ENCODE data around the gene SYS1. TPM values are rescaled to one million over a fixed set of nuclear protein-coding genes. Genes with fewer than 3 reads are reported as not detected.

SYS1 gene
- total and polyA plus RNA-seq, 2 of the 8 experiments (the other 6 are each of a cell fraction or from before 2014, with no cell fraction given), result 19.6 to 50.8 TPM

DNA sequence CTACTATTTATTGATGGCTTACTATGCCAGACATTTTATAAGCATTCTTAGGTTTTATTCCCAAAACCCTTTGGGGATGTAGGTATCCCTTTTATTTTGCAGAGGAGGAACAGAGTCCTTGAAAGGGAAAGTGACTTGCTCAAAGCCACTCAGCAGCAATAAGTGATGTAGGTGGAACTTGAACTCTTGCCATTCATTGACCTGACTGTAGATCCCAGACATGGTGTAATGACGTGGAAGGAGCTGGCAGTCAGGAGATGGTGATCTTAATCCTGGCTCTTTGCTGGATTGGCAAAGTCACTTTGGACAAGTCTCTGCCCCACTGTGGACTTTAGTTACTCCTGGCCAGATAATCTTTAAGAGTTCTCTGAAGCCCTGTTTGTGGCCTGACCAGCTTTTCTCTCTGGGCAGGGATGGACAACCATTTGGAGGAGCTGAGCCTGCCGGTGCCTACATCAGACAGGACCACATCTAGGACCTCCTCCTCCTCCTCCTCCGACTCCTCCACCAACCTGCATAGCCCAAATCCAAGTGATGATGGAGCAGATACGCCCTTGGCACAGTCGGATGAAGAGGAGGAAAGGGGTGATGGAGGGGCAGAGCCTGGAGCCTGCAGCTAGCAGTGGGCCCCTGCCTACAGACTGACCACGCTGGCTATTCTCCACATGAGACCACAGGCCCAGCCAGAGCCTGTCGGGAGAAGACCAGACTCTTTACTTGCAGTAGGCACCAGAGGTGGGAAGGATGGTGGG lies 46.7 kb downstream of the SYS1 start (continued):
- no peak for TF ChIP-seq NRF1 (IDR thresholded peaks at IDR 0.05; ENCODE audit: low read depth, low read length)
- TF ChIP-seq, protein P1, sequence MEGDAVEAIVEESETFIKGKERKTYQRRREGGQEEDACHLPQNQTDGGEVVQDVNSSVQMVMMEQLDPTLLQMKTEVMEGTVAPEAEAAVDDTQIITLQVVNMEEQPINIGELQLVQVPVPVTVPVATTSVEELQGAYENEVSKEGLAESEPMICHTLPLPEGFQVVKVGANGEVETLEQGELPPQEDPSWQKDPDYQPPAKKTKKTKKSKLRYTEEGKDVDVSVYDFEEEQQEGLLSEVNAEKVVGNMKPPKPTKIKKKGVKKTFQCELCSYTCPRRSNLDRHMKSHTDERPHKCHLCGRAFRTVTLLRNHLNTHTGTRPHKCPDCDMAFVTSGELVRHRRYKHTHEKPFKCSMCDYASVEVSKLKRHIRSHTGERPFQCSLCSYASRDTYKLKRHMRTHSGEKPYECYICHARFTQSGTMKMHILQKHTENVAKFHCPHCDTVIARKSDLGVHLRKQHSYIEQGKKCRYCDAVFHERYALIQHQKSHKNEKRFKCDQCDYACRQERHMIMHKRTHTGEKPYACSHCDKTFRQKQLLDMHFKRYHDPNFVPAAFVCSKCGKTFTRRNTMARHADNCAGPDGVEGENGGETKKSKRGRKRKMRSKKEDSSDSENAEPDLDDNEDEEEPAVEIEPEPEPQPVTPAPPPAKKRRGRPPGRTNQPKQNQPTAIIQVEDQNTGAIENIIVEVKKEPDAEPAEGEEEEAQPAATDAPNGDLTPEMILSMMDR (IDR thresholded peaks at IDR 0.05; ENCODE audit: control extremely low read depth in 1 of 3, insufficient read depth in 1 of 3, low read depth in 1 of 3, low read length in 3 of 3), result no peak
- TF ChIP-seq RAD21 (IDR thresholded peaks at IDR 0.05 in 1 of 2, conservative IDR thresholded peaks at IDR 0.05 in 1 of 2; ENCODE audit: low read depth in 2 of 2, low read length in 2 of 2), result no peak
- TF ChIP-seq SIRT6 (IDR thresholded peaks at IDR 0.05; ENCODE audit: low read length), result no peak
- no peak for TF ChIP-seq SP1 (IDR thresholded peaks at IDR 0.05; ENCODE audit: low read depth, low read length)
- TF ChIP-seq, protein P2, sequence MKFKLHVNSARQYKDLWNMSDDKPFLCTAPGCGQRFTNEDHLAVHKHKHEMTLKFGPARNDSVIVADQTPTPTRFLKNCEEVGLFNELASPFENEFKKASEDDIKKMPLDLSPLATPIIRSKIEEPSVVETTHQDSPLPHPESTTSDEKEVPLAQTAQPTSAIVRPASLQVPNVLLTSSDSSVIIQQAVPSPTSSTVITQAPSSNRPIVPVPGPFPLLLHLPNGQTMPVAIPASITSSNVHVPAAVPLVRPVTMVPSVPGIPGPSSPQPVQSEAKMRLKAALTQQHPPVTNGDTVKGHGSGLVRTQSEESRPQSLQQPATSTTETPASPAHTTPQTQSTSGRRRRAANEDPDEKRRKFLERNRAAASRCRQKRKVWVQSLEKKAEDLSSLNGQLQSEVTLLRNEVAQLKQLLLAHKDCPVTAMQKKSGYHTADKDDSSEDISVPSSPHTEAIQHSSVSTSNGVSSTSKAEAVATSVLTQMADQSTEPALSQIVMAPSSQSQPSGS (IDR thresholded peaks at IDR 0.05; ENCODE audit: low read length), result no peak
- TF ChIP-seq CREB1 (IDR thresholded peaks at IDR 0.05), result no peak
- no peak for TF ChIP-seq TAF7 (optimal IDR thresholded peaks at IDR 0.05; ENCODE audit: borderline replicate concordance, low read depth, low read length)
- TF ChIP-seq, protein P3, sequence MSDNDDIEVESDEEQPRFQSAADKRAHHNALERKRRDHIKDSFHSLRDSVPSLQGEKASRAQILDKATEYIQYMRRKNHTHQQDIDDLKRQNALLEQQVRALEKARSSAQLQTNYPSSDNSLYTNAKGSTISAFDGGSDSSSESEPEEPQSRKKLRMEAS (IDR thresholded peaks at IDR 0.05), result no peak

All from H1 (cell line).